Measurements from ENCODE around the gene HDGF. TPM values are rescaled to one million over a fixed set of nuclear protein-coding genes. Genes with fewer than 3 reads are reported as not detected.
"Not testable (repeated sequence)": the region's sequence is repeated elsewhere in the genome, so short reads cannot be mapped to it uniquely, and the experiment has no call there.

Gene HDGF
- total and polyA plus RNA-seq, 2 of the 8 experiments (the other 6 are each of a cell fraction or from before 2014, with no cell fraction given) = 145 to 391 TPM

DNA sequence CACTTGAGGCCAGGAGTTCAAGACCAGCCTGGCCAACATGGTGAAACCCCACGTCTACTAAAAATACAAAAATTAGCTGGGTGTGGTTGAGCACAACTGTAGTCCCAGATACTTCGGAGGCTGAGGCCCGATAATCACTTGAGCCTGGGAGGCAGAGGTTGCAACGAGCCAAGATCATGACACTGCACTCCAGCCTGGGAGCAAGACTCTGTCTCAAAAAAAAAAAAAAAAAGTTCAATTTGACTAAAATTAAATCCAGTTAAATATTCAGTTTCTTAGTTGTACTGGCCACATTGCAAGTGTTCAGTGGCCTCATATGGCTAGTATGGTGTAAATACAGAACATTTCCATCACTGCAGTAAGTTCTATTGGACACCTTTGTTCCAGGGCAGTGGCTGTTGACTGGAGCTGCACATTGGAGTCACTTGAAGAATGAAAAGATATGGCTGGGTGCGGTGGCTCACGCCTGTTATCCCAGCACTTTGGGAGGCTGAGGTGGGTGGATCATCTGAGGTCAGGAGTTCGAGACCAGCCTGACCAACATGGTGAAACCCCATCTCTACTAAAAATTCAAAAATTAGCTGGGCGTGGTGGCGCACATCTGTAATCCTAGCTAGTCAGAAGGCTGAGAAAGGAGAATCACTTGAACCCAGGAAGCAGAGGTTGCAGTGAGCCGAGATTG lies 6.2 kb upstream of the HDGF start:
- H3K23me2 ChIP-seq (ENCODE audit: low read depth, low read length); H3K9me3 ChIP-seq (ENCODE audit: insufficient read depth in 2 of 2, low read depth in 1 of 2, low read length in 1 of 2); H3K36me3 ChIP-seq (ENCODE audit: control insufficient read depth in 2 of 4, insufficient read depth in 4 of 4, low read length in 3 of 4); H3K27ac ChIP-seq (ENCODE audit: low read depth, low read length); H2AFZ ChIP-seq (ENCODE audit: low read length); H4K20me1 ChIP-seq (replicated peaks in 1 of 2; ENCODE audit: control insufficient read depth in 1 of 2, insufficient read depth in 2 of 2, low read length in 2 of 2); H3K14ac ChIP-seq (ENCODE audit: insufficient read length); H3K4me3 ChIP-seq (ENCODE audit: extremely low read depth in 1 of 4, insufficient read depth in 2 of 4, low read depth in 3 of 4, low read length in 4 of 4); H3K27me3 ChIP-seq (replicated peaks in 1 of 4; ENCODE audit: control insufficient read depth in 3 of 4, extremely low read depth in 1 of 4, insufficient read depth in 3 of 4, low read length in 3 of 4); H3K23ac ChIP-seq (ENCODE audit: insufficient read length); H4K5ac ChIP-seq (ENCODE audit: insufficient read length, low read depth, low read length); H3K9ac ChIP-seq (replicated peaks in 1 of 4; ENCODE audit: extremely low read depth in 1 of 4, low read depth in 3 of 4, low read length in 3 of 4); H2BK12ac ChIP-seq (ENCODE audit: low read depth, low read length); H2BK15ac ChIP-seq (ENCODE audit: low read length); H3K56ac ChIP-seq (replicated peaks; ENCODE audit: insufficient read length, low read depth, low read length); H2BK20ac ChIP-seq (ENCODE audit: low read length); H3K79me1 ChIP-seq (ENCODE audit: low read depth, low read length); H3K4ac ChIP-seq (replicated peaks; ENCODE audit: insufficient read length, low read depth, low read length); H3K4me2 ChIP-seq (ENCODE audit: insufficient read depth in 1 of 2, low read depth in 2 of 2, low read length in 2 of 2); DNase-seq (ENCODE audit: low read depth in 1 of 2, low spot score in 2 of 2); H2BK120ac ChIP-seq (replicated peaks; ENCODE audit: low read depth, low read length); H3K79me2 ChIP-seq (ENCODE audit: control insufficient read depth in 1 of 2, insufficient read depth in 2 of 2, low read length in 2 of 2); H4K91ac ChIP-seq (replicated peaks; ENCODE audit: insufficient read length, low read length); H3K18ac ChIP-seq (ENCODE audit: extremely low read depth, low read length); H4K8ac ChIP-seq (ENCODE audit: extremely low read depth, insufficient read depth, low read length); FAIRE-seq; H2AK5ac ChIP-seq (ENCODE audit: low read depth, low read length); H2BK5ac ChIP-seq (ENCODE audit: low read depth, low read length): not testable (repeated sequence)
- CTCF ChIA-PET (ENCODE audit: partially characterized antibody) = interaction anchor here (0.9 to 4.2 kb wide), 4 partner anchors 32 to 115 kb away, joined by 3 to 29 read pairs (median 6); no protein-coding TSS in a partner anchor
- POLR2A ChIA-PET (ENCODE audit: partially characterized antibody) = interaction anchor here (0.6 to 8.8 kb wide), 3 partner anchors 11 to 17 kb away, joined by 3 to 121 read pairs (median 17); partner anchors contain the start of gene PRCC
- H3K4me1 ChIP-seq (replicated peaks in 1 of 4; ENCODE audit: control insufficient read depth in 3 of 4, insufficient read depth in 4 of 4, low read length in 3 of 4) = peaks cover 3 to 11% (median 4%) of the 10 kb centered on the region in 4 experiments; a peak in 6 of 7 replicates
- 92% methylated on average over 10 of the region's 10 CpGs; no CpG with 5 or more reads in 1 of the 2 experiments for WGBS, 2 experiments (ENCODE audit: extremely low coverage in 1 of 2, insufficient coverage in 1 of 2, insufficient read length in 1 of 2, insufficient replicate concordance in 2 of 2, low coverage in 1 of 2, low lambda C conversion rate in 2 of 2, missing lambda C conversion rate in 1 of 2)

Measured in H1 (cell line).